K562 (cell line): ENCODE data around the gene MAP1LC3B. TPM values are rescaled to one million over a fixed set of nuclear protein-coding genes. Genes with fewer than 3 reads are reported as not detected.

Experiments used
- ARID3A ChIP-seq: IDR thresholded peaks from 2 replicates; pipeline ENCODE4 v1.6.1; 2012; ENCODE audit warnings: low read depth, low read length, improper control_type of control experiment, borderline replicate concordance
- E4F1 ChIP-seq: fragments of 250-450 bp; sonication (Bioruptor Pico); IDR thresholded peaks from 2 replicates; pipeline ENCODE4 v1.5.0; 2021; ENCODE audit warnings: mild to moderate bottlenecking, borderline replicate concordance
- ELF1 ChIP-seq: fragments of 200-800 bp; sonication (Bioruptor generic); IDR thresholded peaks from 2 replicates; pipeline ENCODE4 v1.6.1; 2016; ENCODE audit warnings: missing genetic modification characterization, missing compliant biosample characterization
- KDM4B ChIP-seq, 2 experiments: fragments of 450-650 bp in 1 of 2; sonication (generic) in 1 of 2; IDR thresholded peaks; 2 replicates each; pipeline ENCODE4 v1.6.1; 2016 to 2017; ENCODE audit warnings: borderline replicate concordance in 2 of 2, antibody characterized with exemption in 1 of 2, low read depth in 1 of 2, mild to moderate bottlenecking in 1 of 2
- MAFG ChIP-seq: fragments of 450-650 bp; conservative IDR thresholded peaks from 2 replicates; pipeline ENCODE4 v1.6.1; 2016; ENCODE audit warnings: missing genetic modification characterization, missing compliant biosample characterization
- NFATC3 ChIP-seq: fragments of 450-650 bp; IDR thresholded peaks from 2 replicates; pipeline ENCODE4 v1.6.1; 2017; ENCODE audit warnings: mild to moderate bottlenecking
- NR2F6 ChIP-seq: fragments of 450-650 bp; formaldehyde crosslinking; IDR thresholded peaks from 2 replicates; pipeline ENCODE4 v1.4.0; 2020; ENCODE audit warnings: mild to moderate bottlenecking
- PCBP2 ChIP-seq: fragments of 200-400 bp; formaldehyde crosslinking; IDR thresholded peaks from 2 replicates; pipeline ENCODE4 v1.6.1; 2018; ENCODE audit warnings: low read length, low read depth, mild to moderate bottlenecking, moderate library complexity; ENCODE audit not compliant: poor library complexity, severe bottlenecking
- PHF8 ChIP-seq: fragments of 200-600 bp; sonication (generic); IDR thresholded peaks from 2 replicates; pipeline ENCODE4 v1.6.1; 2012; ENCODE audit warnings: mixed run types, mild to moderate bottlenecking, inconsistent platforms, low read length, moderate library complexity, borderline replicate concordance
- RAD21 ChIP-seq, 2 experiments: fragments of 250-450 bp in 1 of 2; fragments of 450-650 bp in 1 of 2; sonication (Bioruptor Pico) in 1 of 2; formaldehyde crosslinking in 1 of 2; IDR thresholded peaks in 1 of 2; conservative IDR thresholded peaks in 1 of 2; 2 replicates each; pipeline versions ENCODE4 v1.4.0 to v1.8.0; 2020 to 2022; ENCODE audit warnings: mild to moderate bottlenecking in 2 of 2, moderate library complexity in 1 of 2
- RBM15 ChIP-seq: fragments of 200-400 bp; formaldehyde crosslinking; IDR thresholded peaks from 2 replicates; pipeline ENCODE4 v1.6.1; 2018; ENCODE audit warnings: mild to moderate bottlenecking, low read length, moderate library complexity; ENCODE audit not compliant: insufficient read depth
- RCOR1 ChIP-seq, 2 experiments: IDR thresholded peaks; 2 replicates each; pipeline ENCODE4 v1.6.1; 2012; ENCODE audit warnings: low read depth in 2 of 2, low read length in 2 of 2, borderline replicate concordance in 1 of 2, improper control_type of control experiment in 1 of 2
- SIRT6 ChIP-seq: IDR thresholded peaks from one replicate; pipeline ENCODE4 v1.6.1; 2012; ENCODE audit warnings: low read depth, mild to moderate bottlenecking, control low read depth, inconsistent platforms, low read length, moderate library complexity
- SMARCA5 ChIP-seq: fragments of 450-650 bp; IDR thresholded peaks from 2 replicates; pipeline ENCODE4 v1.6.1; 2016
- SNRNP70 ChIP-seq: fragments of 200-400 bp; formaldehyde crosslinking; optimal IDR thresholded peaks from 2 replicates; pipeline ENCODE3; 2017; ENCODE audit warnings: low read depth, low read length
- STAT5B ChIP-seq: fragments of 250-450 bp; sonication (Bioruptor Pico); IDR thresholded peaks from 2 replicates; pipeline ENCODE4 v1.8.0; 2021; ENCODE audit warnings: mild to moderate bottlenecking, inconsistent platforms
- THRAP3 ChIP-seq: fragments of 450-650 bp; IDR thresholded peaks from 2 replicates; pipeline ENCODE4 v1.6.1; 2016; ENCODE audit warnings: mild to moderate bottlenecking, inconsistent platforms, borderline replicate concordance
- TRIM24 ChIP-seq, 2 experiments: fragments of 450-650 bp; IDR thresholded peaks; 2 replicates each; pipeline ENCODE4 v1.6.1; 2016
- VEZF1 ChIP-seq: fragments of 200-800 bp; sonication (Bioruptor generic); IDR thresholded peaks from 2 replicates; pipeline ENCODE4 v1.6.1; 2017; ENCODE audit warnings: missing genetic modification characterization, missing compliant biosample characterization
- ZNF12 ChIP-seq: sonication (generic); formaldehyde crosslinking; IDR thresholded peaks from 2 replicates; pipeline ENCODE4 v1.4.0; 2020; ENCODE audit warnings: mild to moderate bottlenecking, missing genetic modification reagents
- ZNF282 ChIP-seq: sonication (generic); formaldehyde crosslinking; IDR thresholded peaks from 2 replicates; pipeline ENCODE4 v1.8.1; 2023; ENCODE audit warnings: missing genetic modification reagents
- ZNF408 ChIP-seq: fragments of 250-450 bp; sonication (Bioruptor Pico); IDR thresholded peaks from 2 replicates; pipeline ENCODE4 v1.4.0; 2020; ENCODE audit warnings: low read depth, mild to moderate bottlenecking, moderate library complexity
- ZNF764 ChIP-seq: fragments of 250-450 bp; sonication (Bioruptor Pico); IDR thresholded peaks from 2 replicates; pipeline ENCODE4 v1.4.0; 2020; ENCODE audit warnings: low read depth, mild to moderate bottlenecking, moderate library complexity
- ZNF785 ChIP-seq: fragments of 250-450 bp; sonication (Bioruptor Pico); IDR thresholded peaks from 2 replicates; pipeline ENCODE4 v1.4.0; 2020; ENCODE audit warnings: mild to moderate bottlenecking
- polyA plus RNA-seq, 8 experiments: library from polyadenylated mRNA; depleted of rRNA in 4 of 8; stranded (reverse) in 5 of 8; unstranded in 3 of 8; fragments of >200 nt; fragmentation: Nextera tagmentation in 2 of 8; fragmentation: Illumina TruSeq in 1 of 8; extraction: Ambion mirVana in 2 of 8; extraction: Trizol in 1 of 8; gene quantifications; 2 replicates each; pipeline versions ENCODE4 v1.2.1 to v1.2.3, GENCODE V29; 2011 to 2014; ENCODE audit warnings: inconsistent platforms in 1 of 8, missing spikeins in 1 of 8
- total RNA-seq, 7 experiments: library from RNA; depleted of rRNA in 6 of 7; stranded (reverse); fragments of >200 nt in 6 of 7; fragmentation: Illumina TruSeq in 2 of 7; extraction: Trizol in 2 of 7; gene quantifications; 2 replicates each; pipeline versions ENCODE4 v1.2.1 to v1.2.3, GENCODE V29; 2011 to 2021; ENCODE audit warnings: low replicate concordance in 1 of 7

MAP1LC3B gene
- total and polyA plus RNA-seq, 9 of the 15 experiments (the other 6 are each of a cell fraction or from before 2014, with no cell fraction given) = 16.0 to 81.5 (median 36.7) TPM

GRCh38 chr16:87383505-87384161, 8.5 kb upstream of the MAP1LC3B start, which contains the start of gene FBXO31 (continued):
- TF ChIP-seq RCOR1 (IDR thresholded peaks at IDR 0.05; ENCODE audit: borderline replicate concordance in 1 of 2, low read depth in 2 of 2, low read length in 2 of 2) (peak in 1 of 2 experiments; percentile 61; a peak in 1 of 4 replicates), ZNF282 (peak; percentile 20; the same call in 1 of the 2 replicates), VEZF1 (CRISPR knock-in tag) (peak; percentile 85), NR2F6 (CRISPR knock-in tag) (no peak), ARID3A (no peak), SNRNP70 (no peak), ZNF764 (CRISPR knock-in tag) (0 out of 2 replicates have a peak, but pooled peaks have one; percentile 42), SIRT6 (no peak), E4F1 (CRISPR knock-in tag) (no peak), NFATC3 (no peak), KDM4B (IDR thresholded peaks at IDR 0.05; ENCODE audit: borderline replicate concordance in 2 of 2, low read depth in 1 of 2) (no peak), ZNF785 (CRISPR knock-in tag) (no peak), PCBP2 (no peak), RBM15 (no peak), ZNF408 (CRISPR knock-in tag) (no peak), THRAP3 (no peak), MAFG (tag) (no peak), PHF8 (peak; percentile 65; the same call in 1 of the 2 replicates), ELF1 (tag) (no peak), STAT5B (no peak), SMARCA5 (peak; percentile 17; the same call in 1 of the 2 replicates), TRIM24 (IDR thresholded peaks at IDR 0.05) (0 out of 4 replicates have a peak, but pooled peaks of 1 of the 2 experiments have one; percentile 32), ZNF12 (CRISPR knock-in tag) (no peak), RAD21 (CRISPR knock-in tag; conservative IDR thresholded peaks at IDR 0.05 in 1 of 2, IDR thresholded peaks at IDR 0.05 in 1 of 2) (no peak)
